Stimulated activated CD8-positive, alpha-beta memory T cell treated with anti-CD3 and anti-CD28 coated beads, Interleukin-15, amount 100 ng/mL, for 24 hours (primary cell): ENCODE data around the gene CEMIP.

ENCODE experiments used
- DNase-seq: peaks from one replicate; pipeline ENCODE4 v3.0.0-alpha.2; 2020; ENCODE audit warnings: low read depth

Gene CEMIP

GRCh38 chr15:80822676-80823075 is 43.5 kb downstream of the CEMIP start:
- no peak for DNase-seq

GRCh38 chr15:80823120-80823519 is 44.0 kb downstream of the CEMIP start:
- no peak for DNase-seq

- DNase-seq = no peak
Observed at GRCh38 chr15:80823995-80824394, 44.8 kb downstream of the CEMIP start.

GRCh38 chr15:80825361-80826030 is 46.3 kb downstream of the CEMIP start:
- no peak for DNase-seq

- no peak for DNase-seq
Observed at GRCh38 chr15:80828796-80829195, 49.6 kb downstream of the CEMIP start.

- no peak for DNase-seq
Observed at GRCh38 chr15:80830677-80831076, 51.5 kb downstream of the CEMIP start.

- no peak for DNase-seq
Observed at GRCh38 chr15:80831192-80831591, 52.0 kb downstream of the CEMIP start.

GRCh38 chr15:80831606-80832224 is 52.5 kb downstream of the CEMIP start:
- no peak for DNase-seq

GRCh38 chr15:80832686-80833085 is 53.5 kb downstream of the CEMIP start:
- DNase-seq = no peak

- DNase-seq = no peak
Observed at GRCh38 chr15:80834402-80834801, 55.2 kb downstream of the CEMIP start.

GRCh38 chr15:80834906-80835305 is 55.7 kb downstream of the CEMIP start:
- no peak for DNase-seq

- no peak for DNase-seq
Observed at GRCh38 chr15:80835336-80835735, 56.2 kb downstream of the CEMIP start.

GRCh38 chr15:80836223-80836622 is 57.1 kb downstream of the CEMIP start:
- no peak for DNase-seq

- no peak for DNase-seq
Observed at GRCh38 chr15:80837006-80837405, 57.8 kb downstream of the CEMIP start.

GRCh38 chr15:80838012-80838411 is 58.8 kb downstream of the CEMIP start:
- no peak for DNase-seq

GRCh38 chr15:80838666-80839065 is 59.5 kb downstream of the CEMIP start:
- DNase-seq = no peak

- no peak for DNase-seq
Observed at GRCh38 chr15:80839764-80840130, 60.6 kb downstream of the CEMIP start.

- no peak for DNase-seq
Observed at GRCh38 chr15:80840182-80841130, 61.3 kb downstream of the CEMIP start.

GRCh38 chr15:80841541-80841940 is 62.4 kb downstream of the CEMIP start:
- no peak for DNase-seq

- no peak for DNase-seq
Observed at GRCh38 chr15:80844011-80844732, 65.0 kb downstream of the CEMIP start.

- DNase-seq = no peak
Observed at GRCh38 chr15:80846031-80846815, 67.1 kb downstream of the CEMIP start.
